Right cardiac atrium (tissue), 5 donors: ENCODE data around the gene CDK5R2. TPM values are rescaled to one million over a fixed set of nuclear protein-coding genes. Genes with fewer than 3 reads are reported as not detected.

ENCODE experiments used
- ATAC-seq, 2 donors: fragments of 200-7000 bp; cut with Tn5 transposase; one replicate each; pipeline versions ENCODE4 v1.8.0 to v1.9.1; 2020; ENCODE audit warnings: moderate library complexity in 2 of 2, mild to moderate bottlenecking in 1 of 2
- DNase-seq, 3 donors: peaks; one replicate each; pipeline ENCODE4 v3.0.0-alpha.2; 2020
- H3K27ac ChIP-seq: one replicate; pipeline ENCODE4 v1.5.1; 2013; ENCODE audit warnings: mild to moderate bottlenecking, low read length, control low read depth, moderate library complexity
- H3K27me3 ChIP-seq: one replicate; pipeline ENCODE4 v1.6.1; 2013; ENCODE audit not compliant: control insufficient read depth, insufficient read depth
- H3K4me1 ChIP-seq: one replicate; pipeline ENCODE4 v1.6.1; 2013; ENCODE audit warnings: low read length; ENCODE audit not compliant: control insufficient read depth, insufficient read depth
- H3K4me3 ChIP-seq: one replicate; pipeline ENCODE4 v1.5.1; 2013; ENCODE audit warnings: low read length, control low read depth
- H3K9me3 ChIP-seq: one replicate; pipeline ENCODE4 v1.6.1; 2013; ENCODE audit warnings: low read length; ENCODE audit not compliant: control insufficient read depth
- WGBS: extraction: QIAGEN DNeasy Blood & Tissue Kit; methylation state at CpG from one replicate; pipeline ENCODE4 v1.1.7; 2013; 5-methylcytosine and 5-hydroxymethylcytosine counted together
- intact Hi-C, 4 donors: fragments of 100-400 bp; cut with DNase I; formaldehyde crosslinking; loops; one replicate each; pipeline versions ENCODE4 v1.11.0 to v1.14.0; 2022 to 2023
- polyA plus RNA-seq: library from polyadenylated mRNA; stranded (reverse); fragments of 200-250 nt; gene quantifications from one replicate; pipeline ENCODE4 v1.2.3, GENCODE V29; 2013
- total RNA-seq, 4 donors: library from RNA; stranded (reverse); fragmentation: NEBNext Ultra II Directional; extraction: Animal tissue kit (Norgen Biotek cat#: 25700); gene quantifications; one replicate each; pipeline ENCODE4 v1.2.1, GENCODE V29; 2021
- donor health status: healthy with polysubstance abuse.
- donor health status: DM: no; HTN: yes; CAD: no.
- donor health status: DM: no; HTN: no; CAD: no.
- donor health status: DM: no; HTN: yes; CAD: no; lungs with severe emphysema.
- donor health status: DM: yes; HTN: yes; CAD: no.

Gene CDK5R2
- total and polyA plus RNA-seq, 5 donors = 0.09 TPM; not detected in 4

DNA sequence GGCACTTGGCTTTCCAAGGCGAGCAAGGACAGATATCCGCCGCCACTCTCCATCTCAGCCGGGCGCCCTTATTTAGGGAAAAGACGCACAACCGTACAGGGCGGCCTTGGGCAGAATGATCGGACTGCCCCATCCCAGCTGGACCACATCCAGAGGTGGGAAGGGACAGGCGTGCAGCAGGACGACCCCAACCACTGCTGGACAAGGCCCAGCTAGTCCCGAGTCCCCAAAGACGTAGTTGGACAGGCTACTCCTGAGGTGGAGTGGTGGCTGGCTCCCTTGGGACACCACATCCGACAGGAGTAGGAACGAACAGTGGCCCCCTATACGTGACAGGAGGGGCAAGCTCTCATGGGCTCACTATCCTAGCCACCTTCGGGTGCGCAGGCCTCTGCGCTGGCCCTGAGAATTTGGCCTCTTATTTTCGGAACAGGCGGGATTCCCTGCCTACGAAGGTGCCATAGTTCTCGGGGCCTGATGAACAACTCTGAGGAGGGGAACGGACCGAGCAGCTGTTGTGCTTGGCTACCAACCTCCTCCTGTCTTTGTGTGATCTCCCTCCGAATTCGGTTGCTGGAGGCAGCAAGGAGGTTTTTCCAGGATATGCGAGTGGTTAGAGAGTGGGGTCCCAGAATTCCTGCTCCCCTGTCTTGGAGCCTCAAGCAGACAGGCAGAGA, 23.3 kb downstream of the CDK5R2 start:
- H3K27me3 ChIP-seq = no peaks in the 10 kb centered on the region
- intact Hi-C loops = no loop called here
- DNase-seq = no peak

DNA sequence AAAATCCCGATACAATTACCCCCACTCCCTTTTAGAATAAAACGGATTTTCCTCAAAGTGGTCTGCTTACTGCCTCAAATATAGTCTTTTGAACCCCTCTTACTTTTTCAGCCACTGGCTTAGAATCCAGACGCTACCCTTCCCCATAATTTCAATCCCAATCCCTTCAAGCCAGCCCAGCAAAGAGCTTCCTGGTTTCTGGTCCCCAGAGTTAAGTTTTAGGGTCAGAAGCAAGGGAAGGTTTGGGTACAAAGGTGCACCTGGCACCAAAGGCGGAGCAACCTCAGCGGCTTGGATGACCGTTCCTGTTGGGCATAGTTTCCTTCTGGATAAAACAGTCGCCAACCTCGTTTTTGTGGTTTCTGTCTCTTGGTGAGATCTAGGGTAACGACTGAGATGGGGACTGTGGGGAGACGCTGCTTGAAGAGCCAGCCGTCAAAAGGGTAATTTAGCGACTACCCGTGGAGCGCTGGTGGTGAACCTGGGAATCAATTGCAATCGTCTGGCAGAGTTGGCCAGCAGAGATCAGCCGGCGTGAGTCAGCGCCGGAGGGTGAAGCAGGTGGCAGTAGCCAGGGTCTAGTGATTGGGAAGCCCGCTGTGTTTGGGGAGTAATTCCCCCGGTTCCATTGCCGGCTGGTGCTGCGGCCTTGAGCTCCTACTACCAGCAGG, 23.9 kb downstream of the CDK5R2 start:
- Histone ChIP-seq H3K4me3 (no peak overlapping the region), H3K27me3 (no peaks in the 10 kb centered on the region), H3K4me1 (peaks cover 13% of the 10 kb centered on the region), H3K27ac (no peak overlapping the region), H3K9me3 (no peaks in the 10 kb centered on the region)
- DNase-seq = no peak
- intact Hi-C loops = no loop called here
- WGBS = 18% methylated on average over 23 of the region's 23 CpGs
- ATAC-seq = no peak

More for the DNA sequence above, 23.3 kb downstream of the CDK5R2 start:
- Histone ChIP-seq H3K9me3 (no peaks in the 10 kb centered on the region), H3K4me3 (no peak overlapping the region), H3K27ac (no peak overlapping the region), H3K4me1 (peaks cover 13% of the 10 kb centered on the region)
- no peak for ATAC-seq
- 8% methylated on average over 28 of the region's 28 CpGs for WGBS

GRCh38 chr2:218983934-218984238, 24.4 kb downstream of the CDK5R2 start:
- no peaks in the 10 kb centered on the region for H3K9me3 ChIP-seq
- DNase-seq (no peak), ATAC-seq (no peak)
- peak overlapping the region; percentile 34 for H3K4me3 ChIP-seq
- no peaks in the 10 kb centered on the region for H3K27me3 ChIP-seq
- intact Hi-C loops = no loop called here
- H3K4me1 ChIP-seq = peaks cover 13% of the 10 kb centered on the region
- WGBS = 13% methylated on average over 10 of the region's 10 CpGs
- no peak overlapping the region for H3K27ac ChIP-seq

DNA sequence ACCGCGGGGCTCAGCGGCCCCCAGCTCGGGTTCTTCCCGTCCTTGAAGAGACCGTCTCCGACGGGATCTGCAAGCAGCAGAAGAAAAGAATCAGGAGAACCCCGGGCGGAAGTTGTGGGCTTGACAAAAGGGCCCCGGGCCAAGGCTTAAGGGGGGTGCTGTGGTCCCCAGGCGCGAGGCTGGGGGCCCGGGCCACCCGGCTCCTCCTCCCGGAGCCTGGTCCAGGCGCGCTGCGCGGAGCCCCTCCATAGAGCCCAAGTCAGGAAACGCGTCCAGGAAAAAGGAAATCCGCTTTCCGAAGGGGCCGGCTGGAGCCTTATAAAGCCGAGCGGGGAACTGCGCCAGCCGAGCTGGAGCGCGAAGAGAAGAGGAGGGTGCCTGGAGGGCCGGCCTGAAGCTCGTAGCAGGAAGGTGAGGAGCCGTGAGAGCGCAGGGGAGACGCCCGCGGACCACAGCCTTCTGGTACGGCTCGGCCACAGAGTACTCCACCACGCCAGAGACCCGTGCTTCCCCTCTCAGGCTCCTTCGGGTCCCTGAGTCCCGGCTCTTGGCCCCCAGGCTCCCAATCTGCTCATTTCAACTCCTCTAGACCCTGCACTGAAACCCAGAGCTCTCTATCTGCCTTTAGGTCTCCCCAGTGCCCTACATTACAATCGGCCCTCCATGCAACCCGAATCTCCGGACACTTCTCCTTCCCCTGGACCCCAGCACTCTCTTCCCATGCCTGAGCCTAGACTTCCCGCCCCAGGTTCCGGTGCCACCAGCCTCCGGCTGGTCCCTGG, 25.0 kb downstream of the CDK5R2 start:
- WGBS = under 1% methylated on average over 50 of the region's 50 CpGs

GRCh38 chr2:218985021-218985324, 25.5 kb downstream of the CDK5R2 start, which contains the start of gene FEV:
FEV (minus strand) TSS chr2:218985184; CDS start chr2:218985075, 109 bp downstream.
- intact Hi-C loops = no loop called here
- H3K4me3 ChIP-seq = peak within 1 kb of the TSS; percentile 34
- H3K4me1 ChIP-seq = peaks cover 13% of the 10 kb centered on the region
- DNase-seq (no peak), ATAC-seq (no peak)
- under 1% methylated on average over 32 of the region's 32 CpGs for WGBS
- H3K27me3 ChIP-seq = no peaks in the 10 kb centered on the region
- H3K27ac ChIP-seq = no peak within 1 kb of the TSS
- H3K9me3 ChIP-seq = no peaks in the 10 kb centered on the region

More for the DNA sequence above, 25.0 kb downstream of the CDK5R2 start:
- H3K4me3 ChIP-seq = peak overlapping the region; percentile 34
- H3K9me3 ChIP-seq = no peaks in the 10 kb centered on the region
- H3K27ac ChIP-seq = no peak overlapping the region
- ATAC-seq = peak; percentile 44 to 77
- peak in 2 of 3 donors; percentile 53 to 80 for DNase-seq
- intact Hi-C loops = no loop called here
- peaks cover 13% of the 10 kb centered on the region for H3K4me1 ChIP-seq
- no peaks in the 10 kb centered on the region for H3K27me3 ChIP-seq

DNA sequence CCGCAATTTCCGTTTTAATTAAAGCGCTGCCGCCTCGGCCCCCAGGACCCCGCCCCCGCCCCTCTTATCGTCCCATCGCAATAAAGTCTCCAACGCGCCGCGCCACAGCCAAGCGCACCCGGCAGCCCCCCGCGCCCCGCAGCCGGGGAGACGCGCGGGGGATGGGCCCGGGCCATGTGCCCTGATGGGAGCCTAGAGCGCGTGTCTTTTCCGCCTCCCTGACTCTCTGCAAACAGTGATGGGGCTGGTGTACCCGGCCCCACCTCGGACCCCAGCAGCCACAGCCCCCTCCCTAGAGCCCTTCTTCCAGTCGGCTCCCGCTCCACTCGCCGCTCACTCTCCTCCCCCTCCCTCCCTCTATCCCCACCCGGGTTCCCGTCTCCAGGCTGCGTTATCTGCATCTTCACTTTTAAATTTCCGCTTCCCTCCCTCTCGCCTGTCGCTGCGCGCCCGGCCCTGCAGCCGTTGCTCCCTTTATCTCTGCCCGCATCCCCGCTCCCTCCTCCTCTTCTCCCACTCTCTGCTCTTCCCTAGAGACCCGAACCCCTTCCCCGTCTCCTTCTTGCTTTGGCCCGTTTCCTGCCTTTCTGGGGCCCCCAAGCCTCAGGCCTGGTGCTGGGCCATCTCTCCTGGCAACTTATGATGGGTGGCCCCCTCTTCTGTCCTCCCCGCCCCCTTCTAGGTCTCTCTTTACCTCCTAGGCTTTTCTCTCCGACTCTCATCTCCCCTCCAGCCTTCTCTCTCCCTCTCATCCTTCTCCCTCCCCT, 26.0 kb downstream of the CDK5R2 start:
- peaks cover 13% of the 10 kb centered on the region for H3K4me1 ChIP-seq
- 3% methylated on average over 49 of the region's 49 CpGs for WGBS
- H3K27me3 ChIP-seq = no peaks in the 10 kb centered on the region
- no peak overlapping the region for H3K27ac ChIP-seq
- H3K9me3 ChIP-seq = no peaks in the 10 kb centered on the region
- DNase-seq = no peak
- no peak for ATAC-seq
- no peak overlapping the region for H3K4me3 ChIP-seq
- intact Hi-C loops = no loop called here

DNA sequence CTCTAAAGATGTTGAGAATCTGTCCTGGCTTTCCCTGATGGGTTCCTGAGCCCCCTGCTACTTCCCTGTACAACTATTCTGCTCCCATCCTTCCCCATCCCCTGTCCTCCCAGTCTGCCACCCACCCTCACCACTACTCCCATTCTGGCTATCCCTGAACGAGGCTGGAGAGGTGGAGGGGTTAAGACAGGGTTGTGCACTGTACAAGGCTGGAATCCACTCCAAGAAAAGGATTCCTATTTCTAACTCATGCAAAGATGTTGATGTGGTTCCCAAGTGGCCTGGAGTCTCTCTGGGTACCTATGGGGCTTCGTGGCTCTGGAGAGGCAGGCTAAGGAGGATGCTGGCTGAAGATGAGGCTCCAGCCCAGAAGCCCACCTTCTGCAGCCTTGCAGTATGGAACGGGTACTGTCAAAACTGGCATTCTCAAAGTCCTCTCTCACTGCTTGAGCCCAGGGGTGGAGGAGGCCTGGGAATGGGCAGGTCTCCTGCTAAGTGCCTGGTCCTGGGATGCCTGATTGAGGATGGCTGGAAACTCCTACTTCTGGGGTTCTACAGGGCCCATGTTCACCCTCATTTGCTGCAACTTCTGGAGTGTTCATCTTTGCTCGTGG, 26.8 kb downstream of the CDK5R2 start:
- 51% methylated on average over 4 of the region's 4 CpGs for whole genome bisulfite sequencing
- Histone ChIP-seq H3K27me3 (no peaks in the 10 kb centered on the region), H3K4me3 (no peak overlapping the region), H3K27ac (no peak overlapping the region), H3K4me1 (peaks cover 10% of the 10 kb centered on the region), H3K9me3 (no peaks in the 10 kb centered on the region)
- DNase-seq = no peak
- no peak for ATAC-seq
- intact Hi-C loops = no loop called here

DNA sequence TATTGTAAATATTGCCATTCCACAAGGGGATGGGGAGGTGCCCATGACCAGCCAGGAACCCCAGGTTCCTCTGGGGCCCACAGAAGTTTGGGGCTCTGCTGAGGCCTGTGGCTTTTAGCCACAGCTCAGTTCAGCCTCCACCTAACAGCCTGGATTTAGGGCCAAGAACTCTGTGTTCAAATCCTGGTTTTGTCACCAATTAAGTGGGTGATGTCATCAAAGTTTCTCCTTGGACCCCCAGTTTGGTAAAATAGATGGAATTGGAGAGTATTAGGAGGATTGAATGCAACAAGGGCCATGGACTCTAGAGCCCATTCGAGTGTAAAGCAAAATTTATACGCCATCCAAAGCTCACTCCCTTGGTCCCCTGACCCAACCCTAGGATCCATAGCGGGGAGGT, 28.7 kb downstream of the CDK5R2 start:
- Histone ChIP-seq H3K9me3 (no peaks in the 10 kb centered on the region), H3K27ac (no peak overlapping the region), H3K4me1 (peaks cover 3% of the 10 kb centered on the region), H3K4me3 (no peak overlapping the region), H3K27me3 (no peaks in the 10 kb centered on the region)
- intact Hi-C loops = no loop called here
- DNase-seq (no peak), ATAC-seq (no peak)
- 34% methylated on average over 3 of the region's 3 CpGs for WGBS

DNA sequence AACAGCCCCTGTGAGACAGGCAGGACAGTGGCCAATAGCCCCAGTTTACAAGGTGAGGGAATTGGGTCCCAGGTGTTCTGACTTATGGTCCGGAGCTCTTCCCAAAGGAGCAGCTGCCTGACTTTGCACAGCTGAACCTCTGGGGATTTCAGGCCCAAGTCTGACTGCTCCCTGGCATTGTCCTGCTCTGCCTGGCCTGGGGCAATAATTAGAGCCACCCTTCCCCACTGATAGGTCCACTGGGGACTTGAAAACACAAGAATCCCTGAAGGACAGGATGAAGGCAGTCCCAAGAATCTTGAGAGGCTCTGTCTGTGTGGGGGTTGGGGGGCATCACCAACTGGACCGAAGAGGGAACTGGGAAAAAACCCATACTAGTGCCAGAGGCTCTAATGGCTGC, 29.2 kb downstream of the CDK5R2 start:
- no peak overlapping the region for H3K27ac ChIP-seq
- H3K4me1 ChIP-seq = peaks cover 3% of the 10 kb centered on the region
- WGBS = 47% methylated on average over 2 of the region's 2 CpGs
- DNase-seq = no peak
- H3K4me3 ChIP-seq = no peak overlapping the region
- H3K9me3 ChIP-seq = no peaks in the 10 kb centered on the region
- no peaks in the 10 kb centered on the region for H3K27me3 ChIP-seq
- ATAC-seq = no peak
- intact Hi-C loops = no loop called here

DNA sequence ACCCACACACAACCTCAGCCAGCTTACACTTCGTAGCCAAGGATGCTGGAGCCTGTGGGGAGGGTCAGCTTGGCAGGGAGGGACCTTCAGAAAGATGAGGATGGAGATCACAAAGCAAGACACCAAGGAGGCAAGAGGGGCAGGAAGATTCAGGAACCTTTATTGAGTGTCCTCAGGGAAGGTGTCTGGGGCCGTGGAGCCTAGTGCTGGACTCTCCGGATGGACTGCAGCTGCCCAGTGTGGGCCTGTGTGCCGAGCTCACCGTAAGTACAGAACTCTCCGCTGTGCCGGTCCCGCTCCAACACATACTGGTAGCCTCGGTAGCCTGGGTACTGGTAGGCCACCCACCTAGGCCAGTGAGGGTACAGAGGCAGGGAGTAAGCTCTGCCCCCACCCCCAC, 30.6 kb downstream of the CDK5R2 start:
- no peaks in the 10 kb centered on the region for H3K27me3 ChIP-seq
- ATAC-seq = no peak
- intact Hi-C loops = no loop called here
- no peak overlapping the region for H3K4me3 ChIP-seq
- H3K4me1 ChIP-seq = no peaks in the 10 kb centered on the region
- 12% methylated on average over 9 of the region's 9 CpGs for WGBS
- DNase-seq = no peak
- no peak overlapping the region for H3K27ac ChIP-seq
- no peaks in the 10 kb centered on the region for H3K9me3 ChIP-seq
